H1 (cell line): ENCODE results near the gene MYH6. TPM values are rescaled to one million over a fixed set of nuclear protein-coding genes. Genes with fewer than 3 reads are reported as not detected.

Experiments used
- CTCF ChIA-PET: fragments of 300-600 bp; sonication (Branson Sonifier 250); formaldehyde crosslinking; loops from one replicate; lab custom pipeline; 2021; ENCODE audit not compliant: partially characterized antibody; lab: Charles Lee
- POLR2A ChIA-PET: fragments of 300-600 bp; sonication (Branson Sonifier 250); formaldehyde crosslinking; loops from one replicate; lab custom pipeline; 2021; ENCODE audit warnings: inconsistent platforms; ENCODE audit not compliant: partially characterized antibody; lab: Charles Lee
- DNase-seq, 2 experiments: peaks; one replicate each; pipeline versions ENCODE4 v3.0.0 to v3.0.0-alpha.2; 2010 to 2022; ENCODE audit warnings: low spot score in 2 of 2, low read depth in 1 of 2, mixed read lengths in 1 of 2
- FAIRE-seq: peaks from 2 replicates; lab custom pipeline; 2011; peaks lifted over from hg19 to GRCh38; lab: Jason Lieb, UNC
- H2AFZ ChIP-seq: 2 replicates; pipeline ENCODE4 v1.8.1; 2012; ENCODE audit warnings: low read length, inconsistent platforms
- H2AK5ac ChIP-seq: 2 replicates; pipeline ENCODE4 v1.6.1; 2013; ENCODE audit warnings: low read depth, low read length
- H2BK120ac ChIP-seq: replicated peaks from 2 replicates; pipeline ENCODE3; 2013; ENCODE audit warnings: low read depth, low read length, inconsistent platforms
- H2BK12ac ChIP-seq: 2 replicates; pipeline ENCODE4 v1.6.1; 2013; ENCODE audit warnings: low read depth, low read length
- H2BK15ac ChIP-seq: 2 replicates; pipeline ENCODE4 v1.6.1; 2013; ENCODE audit warnings: low read length
- H2BK20ac ChIP-seq: 2 replicates; pipeline ENCODE4 v1.6.1; 2013; ENCODE audit warnings: low read length
- H2BK5ac ChIP-seq: 2 replicates; pipeline ENCODE4 v1.6.1; 2013; ENCODE audit warnings: low read depth, low read length
- H3K14ac ChIP-seq: 2 replicates; pipeline ENCODE4 v1.6.1; 2013; ENCODE audit warnings: inconsistent platforms; ENCODE audit not compliant: insufficient read length
- H3K18ac ChIP-seq: 2 replicates; pipeline ENCODE4 v1.6.1; 2013; ENCODE audit warnings: low read length; ENCODE audit errors: extremely low read depth
- H3K23ac ChIP-seq: 2 replicates; pipeline ENCODE4 v1.6.1; 2013; ENCODE audit warnings: inconsistent platforms; ENCODE audit not compliant: insufficient read length
- H3K23me2 ChIP-seq: 2 replicates; pipeline ENCODE4 v1.6.1; 2013; ENCODE audit warnings: low read depth, low read length
- H3K27ac ChIP-seq: 2 replicates; pipeline ENCODE4 v1.6.1; 2011; ENCODE audit warnings: low read depth, low read length, inconsistent platforms
- H3K27me3 ChIP-seq, 4 experiments: replicated peaks in 1 of 4; 1 replicate in 1 of 4; 2 replicates in 3 of 4; pipeline versions ENCODE4 v1.6.1 to v1.8.1; 2011 to 2013; ENCODE audit warnings: low read length in 3 of 4, mild to moderate bottlenecking in 3 of 4, inconsistent platforms in 2 of 4, mixed read lengths in 2 of 4, moderate library complexity in 1 of 4; ENCODE audit not compliant: control insufficient read depth in 3 of 4, insufficient read depth in 3 of 4; ENCODE audit errors: extremely low read depth in 1 of 4
- H3K36me3 ChIP-seq, 4 experiments: 2 replicates each; pipeline versions ENCODE4 v1.6.1 to v1.8.1; 2011 to 2013; ENCODE audit warnings: mild to moderate bottlenecking in 4 of 4, low read length in 3 of 4, moderate library complexity in 2 of 4, control low read depth in 1 of 4, inconsistent platforms in 1 of 4; ENCODE audit not compliant: insufficient read depth in 4 of 4, control insufficient read depth in 2 of 4
- H3K4ac ChIP-seq: replicated peaks from 2 replicates; pipeline ENCODE3; 2013; ENCODE audit warnings: low read length, low read depth, mixed read lengths, inconsistent platforms; ENCODE audit not compliant: insufficient read length
- H3K4me1 ChIP-seq, 4 experiments: replicated peaks in 1 of 4; 1 replicate in 1 of 4; 2 replicates in 3 of 4; pipeline versions ENCODE4 v1.6.1 to v1.8.1; 2011 to 2013; ENCODE audit warnings: low read length in 3 of 4, inconsistent platforms in 2 of 4, mixed read lengths in 1 of 4; ENCODE audit not compliant: insufficient read depth in 4 of 4, control insufficient read depth in 3 of 4
- H3K4me2 ChIP-seq, 2 experiments: 2 replicates each; pipeline versions ENCODE4 v1.6.1 to v1.8.1; 2011 to 2013; ENCODE audit warnings: low read depth in 2 of 2, low read length in 2 of 2, control low read depth in 1 of 2, inconsistent platforms in 1 of 2, mild to moderate bottlenecking in 1 of 2; ENCODE audit not compliant: insufficient read depth in 1 of 2
- H3K4me3 ChIP-seq, 4 experiments: fragments of 200-600, 300-600 bp in 1 of 4; sonication (generic), shearing (Covaris generic), sonication (Bioruptor Twin) in 1 of 4; 2 replicates each; pipeline versions ENCODE4 v1.5.1 to v1.8.1; 2011 to 2016; ENCODE audit warnings: low read length in 4 of 4, low read depth in 3 of 4, control low read depth in 2 of 4, inconsistent platforms in 2 of 4, mild to moderate bottlenecking in 2 of 4, mixed read lengths in 1 of 4, moderate library complexity in 1 of 4; ENCODE audit not compliant: insufficient read depth in 2 of 4; ENCODE audit errors: extremely low read depth in 1 of 4
- H3K56ac ChIP-seq: replicated peaks from 2 replicates; pipeline ENCODE3; 2013; ENCODE audit warnings: low read depth, mild to moderate bottlenecking, mixed read lengths, low read length, inconsistent platforms; ENCODE audit not compliant: insufficient read length
- H3K79me1 ChIP-seq: 2 replicates; pipeline ENCODE4 v1.6.1; 2013; ENCODE audit warnings: low read depth, low read length, control low read depth
- H3K79me2 ChIP-seq, 2 experiments: 2 replicates each; pipeline versions ENCODE4 v1.6.1 to v1.8.1; 2012 to 2013; ENCODE audit warnings: low read length in 2 of 2, mild to moderate bottlenecking in 2 of 2, inconsistent platforms in 1 of 2; ENCODE audit not compliant: insufficient read depth in 2 of 2, control insufficient read depth in 1 of 2
- H3K9ac ChIP-seq, 4 experiments: replicated peaks in 1 of 4; 1 replicate in 1 of 4; 2 replicates in 3 of 4; pipeline versions ENCODE4 v1.6.1 to v1.8.1; 2011 to 2013; ENCODE audit warnings: low read depth in 3 of 4, low read length in 3 of 4, control low read depth in 2 of 4, mild to moderate bottlenecking in 2 of 4, moderate library complexity in 2 of 4, inconsistent platforms in 1 of 4; ENCODE audit errors: extremely low read depth in 1 of 4
- H3K9me3 ChIP-seq, 2 experiments: 2 replicates each; pipeline versions ENCODE4 v1.6.1 to v1.8.1; 2012 to 2013; ENCODE audit warnings: mild to moderate bottlenecking in 2 of 2, moderate library complexity in 2 of 2, control low read depth in 1 of 2, inconsistent platforms in 1 of 2, low read depth in 1 of 2, low read length in 1 of 2, mixed read lengths in 1 of 2; ENCODE audit not compliant: insufficient read depth in 2 of 2
- H4K20me1 ChIP-seq, 2 experiments: replicated peaks in 1 of 2; 2 replicates each; pipeline versions ENCODE3 to v1.8.1; 2011 to 2013; ENCODE audit warnings: inconsistent platforms in 2 of 2, low read length in 2 of 2, mild to moderate bottlenecking in 1 of 2; ENCODE audit not compliant: insufficient read depth in 2 of 2, control insufficient read depth in 1 of 2
- H4K5ac ChIP-seq: 2 replicates; pipeline ENCODE4 v1.6.1; 2013; ENCODE audit warnings: low read length, low read depth, mixed read lengths, inconsistent platforms; ENCODE audit not compliant: insufficient read length
- H4K8ac ChIP-seq: 2 replicates; pipeline ENCODE4 v1.8.0; 2013; ENCODE audit warnings: mild to moderate bottlenecking, moderate library complexity, low read length, inconsistent platforms; ENCODE audit not compliant: insufficient read depth; ENCODE audit errors: extremely low read depth
- H4K91ac ChIP-seq: replicated peaks from 2 replicates; pipeline ENCODE3; 2013; ENCODE audit warnings: low read length, mixed read lengths, inconsistent platforms; ENCODE audit not compliant: insufficient read length
- CBX8 ChIP-seq: fragments of 300-800, 300-1000 bp; sonication (generic); IDR thresholded peaks from 2 replicates; pipeline ENCODE4 v1.7.1; 2016; ENCODE audit warnings: low read depth, low read length, borderline replicate concordance
- GABPA ChIP-seq: IDR thresholded peaks from 2 replicates; pipeline ENCODE4 v1.6.1; 2011; ENCODE audit warnings: mild to moderate bottlenecking, low read length, moderate library complexity, borderline replicate concordance; ENCODE audit not compliant: insufficient read depth
- HDAC2 ChIP-seq, 2 experiments: fragments of 300-600 bp in 1 of 2; sonication (generic) in 1 of 2; IDR thresholded peaks; 2 replicates each; pipeline ENCODE4 v1.6.1; 2011 to 2012; ENCODE audit warnings: low read depth in 2 of 2, low read length in 2 of 2, mild to moderate bottlenecking in 2 of 2, moderate library complexity in 2 of 2, borderline replicate concordance in 1 of 2, inconsistent platforms in 1 of 2
- KDM4A ChIP-seq: IDR thresholded peaks from one replicate; pipeline ENCODE4 v1.7.1; 2012; ENCODE audit warnings: low read depth, mild to moderate bottlenecking, moderate library complexity, low read length, inconsistent platforms; ENCODE audit not compliant: severe bottlenecking
- NRF1 ChIP-seq: IDR thresholded peaks from 2 replicates; pipeline ENCODE4 v1.6.1; 2011; ENCODE audit warnings: mild to moderate bottlenecking, low read depth, low read length, improper control_type of control experiment
- WGBS, 2 experiments: shearing (Covaris generic) in 1 of 2; methylation state at CpG; one replicate each; pipeline versions ENCODE4 v1.1.6 to v1.1.7; 2013 to 2015; ENCODE audit warnings: low lambda C conversion rate in 2 of 2, mixed read lengths in 2 of 2, inconsistent platforms in 1 of 2, low coverage in 1 of 2, missing lambda C conversion rate in 1 of 2; ENCODE audit not compliant: insufficient replicate concordance in 2 of 2, insufficient coverage in 1 of 2, insufficient read length in 1 of 2; ENCODE audit errors: extremely low coverage in 1 of 2, missing lambda C conversion rate in 1 of 2; 5-methylcytosine and 5-hydroxymethylcytosine counted together
- polyA plus RNA-seq, 7 experiments: library from polyadenylated mRNA; depleted of rRNA in 3 of 7; stranded (reverse) in 5 of 7; unstranded in 2 of 7; fragments of >200 nt in 5 of 7; fragments of 200-250 nt in 2 of 7; gene quantifications; 1 replicate in 5 of 7; 2 replicates in 1 of 7; 4 replicates in 1 of 7; pipeline versions ENCODE4 v1.2.1 to v1.2.3, GENCODE V29; 2011 to 2013; ENCODE audit warnings: missing spikeins in 2 of 7, mixed read lengths in 2 of 7
- total RNA-seq: library from RNA; stranded (reverse); fragmentation: NEBNext Ultra II Directional; extraction: Animal tissue kit (Norgen Biotek cat#: 25700); gene quantifications from 2 replicates; pipeline ENCODE4 v1.2.1, GENCODE V29; 2021
- TF ChIP-seq, protein P1 (sequence below): IDR thresholded peaks from 2 replicates; pipeline ENCODE4 v1.6.1; 2012; ENCODE audit warnings: low read length, inconsistent platforms
- TF ChIP-seq, protein P2 (sequence below), 3 experiments: IDR thresholded peaks; 1 replicate in 2 of 3; 2 replicates in 1 of 3; pipeline versions ENCODE4 v1.5.1 to v1.6.1; 2011; ENCODE audit warnings: low read length in 3 of 3, mild to moderate bottlenecking in 3 of 3, inconsistent platforms in 2 of 3, low read depth in 1 of 3, moderate library complexity in 1 of 3; ENCODE audit not compliant: insufficient read depth in 1 of 3; ENCODE audit errors: control extremely low read depth in 1 of 3

The MYH6 gene
- total and polyA plus RNA-seq, 2 of the 8 experiments (the other 6 are each of a cell fraction or from before 2014, with no cell fraction given), result 0.03 TPM; not detected in 1

DNA sequence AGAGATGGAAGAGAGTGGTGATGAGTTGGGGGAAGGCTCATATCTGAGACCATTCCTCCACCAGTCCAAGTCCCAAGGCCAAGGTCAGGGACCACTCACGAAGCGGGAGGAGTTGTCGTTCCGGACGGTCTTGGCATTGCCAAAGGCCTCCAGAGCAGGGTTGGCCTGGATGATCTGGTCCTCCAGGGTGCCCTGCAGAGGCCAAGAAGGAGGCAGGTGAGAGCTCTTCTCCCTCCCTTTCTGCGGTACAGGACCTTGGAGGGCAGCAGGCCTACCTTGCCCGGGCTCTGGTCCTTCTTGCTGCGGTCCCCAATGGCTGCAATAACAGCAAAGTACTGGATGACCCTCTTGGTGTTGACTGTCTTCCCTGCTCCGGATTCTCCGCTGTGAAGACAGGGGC lies 23.4 kb upstream of the MYH6 start:
- WGBS, 2 experiments, result 96% methylated on average over 10 of the region's 10 CpGs; no CpG with 5 or more reads in 1 of the 2 experiments

More for the DNA sequence above, 23.4 kb upstream of the MYH6 start:
- peaks cover 0 to 4% (median under 1%) of the 10 kb centered on the region in 4 experiments; a peak in 1 of 7 replicates for H3K27me3 ChIP-seq
- H4K5ac ChIP-seq, result no peak overlapping the region
- ChIA-PET CTCF (interaction anchor here (0.6 to 1.5 kb wide), 3 partner anchors 13 to 18 kb away, joined by 3 to 4 read pairs (median 3); no protein-coding TSS in a partner anchor), POLR2A (no interaction called here)
- no peak overlapping the region for H3K4me3 ChIP-seq
- no peak overlapping the region for H2BK20ac ChIP-seq
- no peak overlapping the region for H4K91ac ChIP-seq
- no peaks in the 10 kb centered on the region for H3K79me2 ChIP-seq
- H2BK120ac ChIP-seq, result no peak overlapping the region
- H3K9ac ChIP-seq, result no peak overlapping the region
- H3K4me1 ChIP-seq, result peaks cover 0 to 4% (median 0%) of the 10 kb centered on the region in 4 experiments; a peak in 1 of 7 replicates
- no peak overlapping the region for H2BK12ac ChIP-seq
- H2BK5ac ChIP-seq, result no peak overlapping the region
- H3K23ac ChIP-seq, result no peak overlapping the region
- H3K27ac ChIP-seq, result no peak overlapping the region
- no peak overlapping the region for H4K8ac ChIP-seq
- H3K79me1 ChIP-seq, result peaks cover 3% of the 10 kb centered on the region
- H3K4ac ChIP-seq, result no peak overlapping the region
- FAIRE-seq (no peak), DNase-seq (no peak)
- H3K4me2 ChIP-seq, result no peak overlapping the region
- no peak overlapping the region for H2BK15ac ChIP-seq
- H3K9me3 ChIP-seq, result no peaks in the 10 kb centered on the region; a peak in 1 of 4 replicates
- no peak overlapping the region for H2AFZ ChIP-seq
- no peaks in the 10 kb centered on the region for H3K23me2 ChIP-seq
- H3K36me3 ChIP-seq, result no peaks in the 10 kb centered on the region
- no peaks in the 10 kb centered on the region for H4K20me1 ChIP-seq
- no peak overlapping the region for H3K56ac ChIP-seq
- H3K18ac ChIP-seq, result no peak overlapping the region
- TF ChIP-seq, protein P1, sequence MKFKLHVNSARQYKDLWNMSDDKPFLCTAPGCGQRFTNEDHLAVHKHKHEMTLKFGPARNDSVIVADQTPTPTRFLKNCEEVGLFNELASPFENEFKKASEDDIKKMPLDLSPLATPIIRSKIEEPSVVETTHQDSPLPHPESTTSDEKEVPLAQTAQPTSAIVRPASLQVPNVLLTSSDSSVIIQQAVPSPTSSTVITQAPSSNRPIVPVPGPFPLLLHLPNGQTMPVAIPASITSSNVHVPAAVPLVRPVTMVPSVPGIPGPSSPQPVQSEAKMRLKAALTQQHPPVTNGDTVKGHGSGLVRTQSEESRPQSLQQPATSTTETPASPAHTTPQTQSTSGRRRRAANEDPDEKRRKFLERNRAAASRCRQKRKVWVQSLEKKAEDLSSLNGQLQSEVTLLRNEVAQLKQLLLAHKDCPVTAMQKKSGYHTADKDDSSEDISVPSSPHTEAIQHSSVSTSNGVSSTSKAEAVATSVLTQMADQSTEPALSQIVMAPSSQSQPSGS, result no peak
- TF ChIP-seq, protein P2, sequence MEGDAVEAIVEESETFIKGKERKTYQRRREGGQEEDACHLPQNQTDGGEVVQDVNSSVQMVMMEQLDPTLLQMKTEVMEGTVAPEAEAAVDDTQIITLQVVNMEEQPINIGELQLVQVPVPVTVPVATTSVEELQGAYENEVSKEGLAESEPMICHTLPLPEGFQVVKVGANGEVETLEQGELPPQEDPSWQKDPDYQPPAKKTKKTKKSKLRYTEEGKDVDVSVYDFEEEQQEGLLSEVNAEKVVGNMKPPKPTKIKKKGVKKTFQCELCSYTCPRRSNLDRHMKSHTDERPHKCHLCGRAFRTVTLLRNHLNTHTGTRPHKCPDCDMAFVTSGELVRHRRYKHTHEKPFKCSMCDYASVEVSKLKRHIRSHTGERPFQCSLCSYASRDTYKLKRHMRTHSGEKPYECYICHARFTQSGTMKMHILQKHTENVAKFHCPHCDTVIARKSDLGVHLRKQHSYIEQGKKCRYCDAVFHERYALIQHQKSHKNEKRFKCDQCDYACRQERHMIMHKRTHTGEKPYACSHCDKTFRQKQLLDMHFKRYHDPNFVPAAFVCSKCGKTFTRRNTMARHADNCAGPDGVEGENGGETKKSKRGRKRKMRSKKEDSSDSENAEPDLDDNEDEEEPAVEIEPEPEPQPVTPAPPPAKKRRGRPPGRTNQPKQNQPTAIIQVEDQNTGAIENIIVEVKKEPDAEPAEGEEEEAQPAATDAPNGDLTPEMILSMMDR (IDR thresholded peaks at IDR 0.05; ENCODE audit: control extremely low read depth in 1 of 3, insufficient read depth in 1 of 3, low read depth in 1 of 3, low read length in 3 of 3), result no peak
- TF ChIP-seq NRF1, result no peak
- TF ChIP-seq KDM4A, result no peak
- TF ChIP-seq CBX8, result no peak
- no peak for TF ChIP-seq HDAC2 (IDR thresholded peaks at IDR 0.05; ENCODE audit: borderline replicate concordance in 1 of 2, low read depth in 2 of 2, low read length in 2 of 2)
- no peak for TF ChIP-seq GABPA
- no peak overlapping the region for H3K14ac ChIP-seq
- no peak overlapping the region for H2AK5ac ChIP-seq
